Measurements from ENCODE around the gene WDR72. TPM values are rescaled to one million over a fixed set of nuclear protein-coding genes. Genes with fewer than 3 reads are reported as not detected.

The WDR72 gene
- total and polyA plus RNA-seq, 2 of the 13 experiments (the other 11 are each of a cell fraction or from before 2014, with no cell fraction given): 0.21 to 0.60 TPM

GRCh38 chr15:53710906-53711305 lies 48.6 kb downstream of the WDR72 start (continued):
- TF ChIP-seq BCL3 (CRISPR knock-in tag; IDR thresholded peaks at IDR 0.05) (no peak), CEBPB (IDR thresholded peaks at IDR 0.05; ENCODE audit: borderline replicate concordance, low read depth, low read length) (no peak), ZNF609 (CRISPR knock-in tag; IDR thresholded peaks at IDR 0.05; ENCODE audit: borderline replicate concordance) (no peak), MAFK (conservative IDR thresholded peaks at IDR 0.05 in 1 of 2, IDR thresholded peaks at IDR 0.05 in 1 of 2; ENCODE audit: low read length in 2 of 2) (no peak), ZBED4 (CRISPR knock-in tag; IDR thresholded peaks at IDR 0.05; ENCODE audit: borderline replicate concordance) (no peak), CCDC6 (CRISPR knock-in tag; IDR thresholded peaks at IDR 0.05) (no peak), E2F1 (CRISPR knock-in tag; IDR thresholded peaks at IDR 0.05) (no peak), ZHX2 (IDR thresholded peaks at IDR 0.05; ENCODE audit: low read depth) (no peak), ZHX2 (CRISPR knock-in tag; IDR thresholded peaks at IDR 0.05; ENCODE audit: borderline replicate concordance) (no peak), RAD21 (CRISPR knock-in tag; IDR thresholded peaks at IDR 0.05) (no peak), TAF15 (IDR thresholded peaks at IDR 0.05; ENCODE audit: low read depth, low read length, poor library complexity, severe bottlenecking) (no peak)

Measured in HepG2 (cell line).